ENCODE data around the gene CDH19.
"Not testable (repeated sequence)": the region's sequence is repeated elsewhere in the genome, so short reads cannot be mapped to it uniquely, and the experiment has no call there.

Gene CDH19

GRCh38 chr18:66564236-66564635, 39.7 kb downstream of the CDH19 start:
- no peak for DNase-seq

GRCh38 chr18:66562279-66562678, 41.6 kb downstream of the CDH19 start:
- no peak for DNase-seq

- no peak for DNase-seq
These were observed 43.8 kb downstream of the CDH19 start for GRCh38 chr18:66560094-66560493.

GRCh38 chr18:66558773-66559172, 45.1 kb downstream of the CDH19 start:
- no peak for DNase-seq

GRCh38 chr18:66557091-66557490, 46.8 kb downstream of the CDH19 start:
- no peak for DNase-seq

- DNase-seq, result no peak
These were observed 48.3 kb downstream of the CDH19 start for GRCh38 chr18:66555585-66555984.

- no peak for DNase-seq
These were observed 50.1 kb downstream of the CDH19 start for GRCh38 chr18:66553824-66554223.

GRCh38 chr18:66550366-66550765, 53.5 kb downstream of the CDH19 start:
- no peak for DNase-seq

GRCh38 chr18:66548747-66549146, 55.1 kb downstream of the CDH19 start:
- no peak for DNase-seq

GRCh38 chr18:66534110-66534509, 69.8 kb downstream of the CDH19 start:
- no peak for DNase-seq

- no peak for DNase-seq
These were observed 70.2 kb downstream of the CDH19 start for GRCh38 chr18:66533693-66534092.

- no peak for DNase-seq
These were observed 80.5 kb downstream of the CDH19 start for GRCh38 chr18:66523219-66523991.

- no peak for DNase-seq
These were observed 89.9 kb downstream of the CDH19 start for GRCh38 chr18:66513996-66514395.

- no peak for DNase-seq
These were observed 92.1 kb downstream of the CDH19 start for GRCh38 chr18:66511792-66512191.

GRCh38 chr18:66511289-66511688, 92.6 kb downstream of the CDH19 start:
- no peak for DNase-seq

- DNase-seq, result peak; percentile 2
These were observed 93.4 kb downstream of the CDH19 start for GRCh38 chr18:66510357-66511045.

- no peak for DNase-seq
These were observed 95.0 kb downstream of the CDH19 start for GRCh38 chr18:66508937-66509336.

- DNase-seq, result no peak
These were observed 97.7 kb downstream of the CDH19 start for GRCh38 chr18:66506178-66506577.

- DNase-seq, result no peak
These were observed 106.5 kb downstream of the CDH19 start for GRCh38 chr18:66497351-66497750.

- no peak for DNase-seq
These were observed 108.0 kb downstream of the CDH19 start for GRCh38 chr18:66495844-66496243.

- no peak for DNase-seq
These were observed 130.0 kb downstream of the CDH19 start for GRCh38 chr18:66473882-66474281.

GRCh38 chr18:66466184-66466583, 137.7 kb downstream of the CDH19 start:
- DNase-seq, result not testable (repeated sequence)

GRCh38 chr18:66461344-66461743, 142.5 kb downstream of the CDH19 start:
- DNase-seq, result no peak

- no peak for DNase-seq
These were observed 146.6 kb downstream of the CDH19 start for GRCh38 chr18:66457245-66457644.
